GM18505 (cell line): ENCODE data around the gene NAA80.
"Not testable (repeated sequence)": the region's sequence is repeated elsewhere in the genome, so short reads cannot be mapped to it uniquely, and the experiment has no call there.

ENCODE experiments used
- ATAC-seq: cut with Tn5 transposase; IDR thresholded peaks from one replicate; pipeline ENCODE4 v1.9.1; 2021; ENCODE audit not compliant: unreplicated experiment
- POLR2A ChIP-seq: IDR thresholded peaks from 4 replicates; pipeline ENCODE4 v1.6.1; 2011; ENCODE audit warnings: borderline replicate concordance; ENCODE audit not compliant: insufficient read depth, insufficient read length; ENCODE audit errors: extremely low read depth

NAA80 gene

GRCh38 chr3:50263478-50264382 is 35.5 kb downstream of the NAA80 start:
- TF ChIP-seq POLR2A: no peak
- ATAC-seq: no peak

GRCh38 chr3:50262778-50263177 is 36.4 kb downstream of the NAA80 start:
- ATAC-seq: no peak
- no peak for TF ChIP-seq POLR2A

GRCh38 chr3:50262200-50262599 is 37.0 kb downstream of the NAA80 start:
- ATAC-seq: not testable (repeated sequence)

GRCh38 chr3:50261505-50261904 is 37.7 kb downstream of the NAA80 start:
- TF ChIP-seq POLR2A: no peak
- no peak for ATAC-seq

- ATAC-seq: no peak
- TF ChIP-seq POLR2A: no peak
These were observed 38.2 kb downstream of the NAA80 start for GRCh38 chr3:50260942-50261441.

- TF ChIP-seq POLR2A: peak; percentile 58
- ATAC-seq: peak; percentile 88
These were observed 38.9 kb downstream of the NAA80 start for GRCh38 chr3:50260027-50260941.

- ATAC-seq: peak; percentile 3
These were observed 39.7 kb downstream of the NAA80 start for GRCh38 chr3:50259432-50260026.

GRCh38 chr3:50258979-50259378 is 40.2 kb downstream of the NAA80 start:
- TF ChIP-seq POLR2A: no peak
- ATAC-seq: no peak

More at GRCh38 chr3:50259432-50260026, 39.7 kb downstream of the NAA80 start:
- TF ChIP-seq POLR2A: no peak

GRCh38 chr3:50258029-50258680 is 41.0 kb downstream of the NAA80 start:
- ATAC-seq: no peak
- TF ChIP-seq POLR2A: no peak

- ATAC-seq: no peak
- no peak for TF ChIP-seq POLR2A
These were observed 42.0 kb downstream of the NAA80 start for GRCh38 chr3:50256978-50257890.

GRCh38 chr3:50255251-50255615 is 44.0 kb downstream of the NAA80 start:
- TF ChIP-seq POLR2A: no peak
- ATAC-seq: no peak

GRCh38 chr3:50254577-50255250 is 44.5 kb downstream of the NAA80 start:
- ATAC-seq: no peak
- TF ChIP-seq POLR2A: no peak

GRCh38 chr3:50251220-50251619 is 48.0 kb downstream of the NAA80 start:
- no peak for TF ChIP-seq POLR2A
- no peak for ATAC-seq
